ENCODE results near the gene ABCC5.

ABCC5 gene

GRCh38 chr3:183946037-183946436 is 71.6 kb downstream of the ABCC5 start:
- no peaks in the 10 kb centered on the region for H3K4me1 Mint-ChIP-seq
- no peak overlapping the region for H3K4me3 Mint-ChIP-seq
- no peak overlapping the region for H3K27ac Mint-ChIP-seq
- peaks cover 3% of the 10 kb centered on the region for H3K27me3 Mint-ChIP-seq (ENCODE audit: low read depth)
- no peak for TF ChIP-seq CTCF (IDR thresholded peaks at IDR 0.05; ENCODE audit: unreplicated experiment in 3 of 3)
- H3K9me3 Mint-ChIP-seq = no peaks in the 10 kb centered on the region
- peaks cover 63% of the 10 kb centered on the region for H3K36me3 Mint-ChIP-seq (ENCODE audit: low read depth)

GRCh38 chr3:183944775-183945174 is 72.9 kb downstream of the ABCC5 start:
- TF ChIP-seq CTCF (IDR thresholded peaks at IDR 0.05; ENCODE audit: unreplicated experiment in 3 of 3) = no peak
- Mint-ChIP-seq H3K4me1 (no peaks in the 10 kb centered on the region), H3K36me3 (ENCODE audit: low read depth) (peaks cover 59% of the 10 kb centered on the region), H3K4me3 (no peak overlapping the region), H3K9me3 (no peaks in the 10 kb centered on the region), H3K27me3 (ENCODE audit: low read depth) (peaks cover 3% of the 10 kb centered on the region), H3K27ac (no peak overlapping the region)

GRCh38 chr3:183943739-183944138 is 73.9 kb downstream of the ABCC5 start:
- H3K27me3 Mint-ChIP-seq (ENCODE audit: low read depth) = peaks cover 3% of the 10 kb centered on the region
- no peak overlapping the region for H3K27ac Mint-ChIP-seq
- H3K4me3 Mint-ChIP-seq = no peak overlapping the region
- peaks cover 60% of the 10 kb centered on the region for H3K36me3 Mint-ChIP-seq (ENCODE audit: low read depth)
- no peaks in the 10 kb centered on the region for H3K4me1 Mint-ChIP-seq
- TF ChIP-seq CTCF (IDR thresholded peaks at IDR 0.05; ENCODE audit: unreplicated experiment in 3 of 3) = no peak
- no peaks in the 10 kb centered on the region for H3K9me3 Mint-ChIP-seq

GRCh38 chr3:183941216-183941615 is 76.5 kb downstream of the ABCC5 start:
- Mint-ChIP-seq H3K27ac (no peak overlapping the region), H3K4me1 (no peaks in the 10 kb centered on the region), H3K36me3 (ENCODE audit: low read depth) (peaks cover 61% of the 10 kb centered on the region), H3K9me3 (no peaks in the 10 kb centered on the region), H3K4me3 (no peak overlapping the region), H3K27me3 (ENCODE audit: low read depth) (peaks cover 3% of the 10 kb centered on the region)
- TF ChIP-seq CTCF (IDR thresholded peaks at IDR 0.05; ENCODE audit: unreplicated experiment in 3 of 3) = no peak

GRCh38 chr3:183937601-183938286 is 79.9 kb downstream of the ABCC5 start:
- Mint-ChIP-seq H3K27me3 (ENCODE audit: low read depth) (peaks cover 3% of the 10 kb centered on the region), H3K9me3 (no peaks in the 10 kb centered on the region), H3K27ac (no peak overlapping the region), H3K4me1 (no peaks in the 10 kb centered on the region), H3K36me3 (ENCODE audit: low read depth) (peaks cover 47% of the 10 kb centered on the region), H3K4me3 (no peak overlapping the region)
- TF ChIP-seq CTCF (IDR thresholded peaks at IDR 0.05; ENCODE audit: unreplicated experiment in 3 of 3) = no peak

GRCh38 chr3:183933160-183933559 is 84.5 kb downstream of the ABCC5 start:
- Mint-ChIP-seq H3K27ac (no peak overlapping the region), H3K27me3 (ENCODE audit: low read depth) (no peaks in the 10 kb centered on the region), H3K36me3 (ENCODE audit: low read depth) (peaks cover 51% of the 10 kb centered on the region), H3K9me3 (no peaks in the 10 kb centered on the region), H3K4me3 (no peak overlapping the region), H3K4me1 (no peaks in the 10 kb centered on the region)
- TF ChIP-seq CTCF (IDR thresholded peaks at IDR 0.05; ENCODE audit: unreplicated experiment in 3 of 3) = no peak
